Measurements from ENCODE around the gene RSPO4.

DNA sequence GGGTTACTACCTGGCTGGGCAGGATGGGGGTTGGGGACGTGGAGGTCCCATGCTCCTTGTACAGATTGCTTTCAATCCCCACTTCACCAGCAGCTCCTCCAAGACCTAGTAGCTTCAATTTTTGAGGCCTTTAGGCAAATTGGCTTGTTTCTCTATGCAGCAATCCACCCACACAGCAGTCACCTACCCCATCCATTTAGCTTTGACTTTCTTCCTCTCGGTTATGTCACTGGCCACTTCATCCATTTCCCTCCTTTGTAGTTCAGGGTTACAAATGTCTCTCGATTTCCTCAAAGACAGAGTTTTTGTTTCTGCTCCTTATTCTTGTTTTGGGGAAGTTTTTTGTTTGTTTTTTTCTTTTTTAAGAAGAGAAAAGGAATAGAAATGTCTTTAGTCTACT lies 33.4 kb upstream of the RSPO4 start:
- TF ChIP-seq, protein P1, sequence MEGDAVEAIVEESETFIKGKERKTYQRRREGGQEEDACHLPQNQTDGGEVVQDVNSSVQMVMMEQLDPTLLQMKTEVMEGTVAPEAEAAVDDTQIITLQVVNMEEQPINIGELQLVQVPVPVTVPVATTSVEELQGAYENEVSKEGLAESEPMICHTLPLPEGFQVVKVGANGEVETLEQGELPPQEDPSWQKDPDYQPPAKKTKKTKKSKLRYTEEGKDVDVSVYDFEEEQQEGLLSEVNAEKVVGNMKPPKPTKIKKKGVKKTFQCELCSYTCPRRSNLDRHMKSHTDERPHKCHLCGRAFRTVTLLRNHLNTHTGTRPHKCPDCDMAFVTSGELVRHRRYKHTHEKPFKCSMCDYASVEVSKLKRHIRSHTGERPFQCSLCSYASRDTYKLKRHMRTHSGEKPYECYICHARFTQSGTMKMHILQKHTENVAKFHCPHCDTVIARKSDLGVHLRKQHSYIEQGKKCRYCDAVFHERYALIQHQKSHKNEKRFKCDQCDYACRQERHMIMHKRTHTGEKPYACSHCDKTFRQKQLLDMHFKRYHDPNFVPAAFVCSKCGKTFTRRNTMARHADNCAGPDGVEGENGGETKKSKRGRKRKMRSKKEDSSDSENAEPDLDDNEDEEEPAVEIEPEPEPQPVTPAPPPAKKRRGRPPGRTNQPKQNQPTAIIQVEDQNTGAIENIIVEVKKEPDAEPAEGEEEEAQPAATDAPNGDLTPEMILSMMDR (IDR thresholded peaks at IDR 0.05; ENCODE audit: insufficient read depth, low read depth, low read length), result no peak
- no peak for TF ChIP-seq EZH2 (IDR thresholded peaks at IDR 0.05; ENCODE audit: insufficient read depth, low read length)
